ENCODE measurements around the gene EPOP. TPM values are rescaled to one million over a fixed set of nuclear protein-coding genes. Genes with fewer than 3 reads are reported as not detected.

EPOP gene
- total and polyA plus RNA-seq, 4 donors = 0.32 to 1.9 (median 1.1) TPM

DNA sequence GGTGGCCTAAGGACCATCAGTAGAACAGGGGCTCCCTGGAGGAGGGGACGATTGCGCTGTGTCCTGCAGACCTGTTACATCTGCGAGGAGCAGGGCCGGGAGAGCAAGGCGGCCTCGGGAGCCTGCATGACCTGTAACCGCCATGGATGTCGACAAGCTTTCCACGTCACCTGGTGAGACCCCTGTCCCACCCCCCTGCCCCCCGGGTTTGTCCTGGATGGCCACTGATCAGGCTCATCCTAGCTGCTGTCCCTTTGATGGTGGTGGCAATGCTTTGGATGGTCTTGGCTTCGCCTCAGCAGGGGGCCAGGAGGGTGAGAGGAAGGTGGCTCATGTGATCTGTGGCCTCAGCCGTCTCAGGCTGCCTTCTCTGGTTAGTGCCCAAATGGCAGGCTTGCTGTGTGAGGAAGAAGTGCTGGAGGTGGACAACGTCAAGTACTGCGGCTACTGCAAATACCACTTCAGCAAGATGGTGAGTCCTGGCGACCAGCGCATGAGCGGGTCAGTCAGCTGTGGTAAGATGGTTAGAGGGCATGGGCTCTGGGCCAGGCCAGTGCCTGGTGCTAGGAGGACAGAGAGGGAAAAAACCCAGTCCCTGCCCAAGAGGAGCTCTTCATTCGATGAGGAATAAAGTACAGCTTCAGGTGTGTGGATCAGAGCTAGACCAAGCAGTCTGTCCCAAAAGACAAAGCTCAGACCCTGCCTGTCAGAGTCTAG lies 34.5 kb upstream of the EPOP start:
- Histone ChIP-seq H3K9ac (ENCODE audit: low read depth in 1 of 2, low read length in 2 of 2) (no peak overlapping the region), H3K4me3 (ENCODE audit: low read depth in 1 of 3, low read length in 3 of 3) (no peak overlapping the region), H3K9me3 (ENCODE audit: control insufficient read depth in 4 of 4, low read length in 3 of 4) (no peaks in the 10 kb centered on the region), H3K27me3 (ENCODE audit: control insufficient read depth in 4 of 4, insufficient read depth in 4 of 4, low read length in 3 of 4) (no peaks in the 10 kb centered on the region), H3K27ac (ENCODE audit: low read depth in 1 of 2, low read length in 2 of 2) (no peak overlapping the region), H3K36me3 (ENCODE audit: control insufficient read depth in 4 of 4, insufficient read depth in 3 of 4, low read depth in 1 of 4, low read length in 3 of 4) (peaks cover 5 to 27% (median 7%) of the 10 kb centered on the region in 4 donors), H3K4me1 (ENCODE audit: control insufficient read depth in 4 of 4, insufficient read depth in 4 of 4, low read length in 3 of 4) (peaks cover 0 to 13% (median 6%) of the 10 kb centered on the region in 4 donors)
- TF ChIP-seq, protein P1, sequence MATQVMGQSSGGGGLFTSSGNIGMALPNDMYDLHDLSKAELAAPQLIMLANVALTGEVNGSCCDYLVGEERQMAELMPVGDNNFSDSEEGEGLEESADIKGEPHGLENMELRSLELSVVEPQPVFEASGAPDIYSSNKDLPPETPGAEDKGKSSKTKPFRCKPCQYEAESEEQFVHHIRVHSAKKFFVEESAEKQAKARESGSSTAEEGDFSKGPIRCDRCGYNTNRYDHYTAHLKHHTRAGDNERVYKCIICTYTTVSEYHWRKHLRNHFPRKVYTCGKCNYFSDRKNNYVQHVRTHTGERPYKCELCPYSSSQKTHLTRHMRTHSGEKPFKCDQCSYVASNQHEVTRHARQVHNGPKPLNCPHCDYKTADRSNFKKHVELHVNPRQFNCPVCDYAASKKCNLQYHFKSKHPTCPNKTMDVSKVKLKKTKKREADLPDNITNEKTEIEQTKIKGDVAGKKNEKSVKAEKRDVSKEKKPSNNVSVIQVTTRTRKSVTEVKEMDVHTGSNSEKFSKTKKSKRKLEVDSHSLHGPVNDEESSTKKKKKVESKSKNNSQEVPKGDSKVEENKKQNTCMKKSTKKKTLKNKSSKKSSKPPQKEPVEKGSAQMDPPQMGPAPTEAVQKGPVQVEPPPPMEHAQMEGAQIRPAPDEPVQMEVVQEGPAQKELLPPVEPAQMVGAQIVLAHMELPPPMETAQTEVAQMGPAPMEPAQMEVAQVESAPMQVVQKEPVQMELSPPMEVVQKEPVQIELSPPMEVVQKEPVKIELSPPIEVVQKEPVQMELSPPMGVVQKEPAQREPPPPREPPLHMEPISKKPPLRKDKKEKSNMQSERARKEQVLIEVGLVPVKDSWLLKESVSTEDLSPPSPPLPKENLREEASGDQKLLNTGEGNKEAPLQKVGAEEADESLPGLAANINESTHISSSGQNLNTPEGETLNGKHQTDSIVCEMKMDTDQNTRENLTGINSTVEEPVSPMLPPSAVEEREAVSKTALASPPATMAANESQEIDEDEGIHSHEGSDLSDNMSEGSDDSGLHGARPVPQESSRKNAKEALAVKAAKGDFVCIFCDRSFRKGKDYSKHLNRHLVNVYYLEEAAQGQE (IDR thresholded peaks at IDR 0.05) = no peak
- TF ChIP-seq FOXA2 (IDR thresholded peaks at IDR 0.05) (no peak), SP1 (IDR thresholded peaks at IDR 0.05) (no peak), YY1 (IDR thresholded peaks at IDR 0.05) (no peak), TAF1 (conservative IDR thresholded peaks at IDR 0.05) (no peak), RAD21 (IDR thresholded peaks at IDR 0.05) (no peak)
- TF ChIP-seq, protein P2, sequence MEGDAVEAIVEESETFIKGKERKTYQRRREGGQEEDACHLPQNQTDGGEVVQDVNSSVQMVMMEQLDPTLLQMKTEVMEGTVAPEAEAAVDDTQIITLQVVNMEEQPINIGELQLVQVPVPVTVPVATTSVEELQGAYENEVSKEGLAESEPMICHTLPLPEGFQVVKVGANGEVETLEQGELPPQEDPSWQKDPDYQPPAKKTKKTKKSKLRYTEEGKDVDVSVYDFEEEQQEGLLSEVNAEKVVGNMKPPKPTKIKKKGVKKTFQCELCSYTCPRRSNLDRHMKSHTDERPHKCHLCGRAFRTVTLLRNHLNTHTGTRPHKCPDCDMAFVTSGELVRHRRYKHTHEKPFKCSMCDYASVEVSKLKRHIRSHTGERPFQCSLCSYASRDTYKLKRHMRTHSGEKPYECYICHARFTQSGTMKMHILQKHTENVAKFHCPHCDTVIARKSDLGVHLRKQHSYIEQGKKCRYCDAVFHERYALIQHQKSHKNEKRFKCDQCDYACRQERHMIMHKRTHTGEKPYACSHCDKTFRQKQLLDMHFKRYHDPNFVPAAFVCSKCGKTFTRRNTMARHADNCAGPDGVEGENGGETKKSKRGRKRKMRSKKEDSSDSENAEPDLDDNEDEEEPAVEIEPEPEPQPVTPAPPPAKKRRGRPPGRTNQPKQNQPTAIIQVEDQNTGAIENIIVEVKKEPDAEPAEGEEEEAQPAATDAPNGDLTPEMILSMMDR (IDR thresholded peaks at IDR 0.05; ENCODE audit: low read depth, low read length, missing input control) = no peak
- 94% methylated on average over 18 of the region's 18 CpGs for WGBS
- no peak for DNase-seq (ENCODE audit: low spot score)

DNA sequence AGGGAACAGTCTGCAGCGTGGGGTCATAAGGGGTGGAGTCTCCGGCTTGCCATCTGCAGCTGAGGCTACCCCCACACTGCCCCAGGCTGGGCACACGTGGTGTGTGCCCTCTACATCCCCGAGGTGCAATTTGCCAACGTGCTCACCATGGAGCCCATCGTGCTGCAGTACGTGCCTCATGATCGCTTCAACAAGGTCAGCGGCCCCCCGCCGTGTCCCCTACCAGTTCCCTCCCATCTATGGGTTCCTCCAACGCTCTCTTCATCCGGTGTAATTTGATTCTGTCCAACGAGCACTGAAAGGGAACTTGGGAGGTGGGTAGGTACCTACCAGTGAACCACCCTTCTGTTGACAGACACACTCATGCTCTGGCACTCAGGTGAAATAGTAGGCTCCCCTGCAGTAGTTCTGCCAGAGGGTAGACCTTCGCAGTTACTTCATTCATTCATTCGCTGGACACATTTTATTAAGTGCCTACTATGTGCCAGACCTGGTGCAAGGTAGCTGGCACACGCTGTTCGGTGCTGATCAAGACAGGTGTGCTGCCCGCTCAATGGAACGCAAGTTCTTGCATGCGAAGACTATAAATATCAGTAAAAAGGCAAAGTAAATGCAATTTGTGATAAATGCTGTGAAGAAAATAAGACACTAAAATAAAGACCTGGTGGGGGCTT lies 33.1 kb upstream of the EPOP start:
- Histone ChIP-seq H3K27ac (ENCODE audit: low read depth in 1 of 2, low read length in 2 of 2) (no peak overlapping the region), H3K4me1 (ENCODE audit: control insufficient read depth in 4 of 4, insufficient read depth in 4 of 4, low read length in 3 of 4) (peaks cover 0 to 23% (median 10%) of the 10 kb centered on the region in 4 donors)
- no peak for DNase-seq (ENCODE audit: low spot score)

More for the DNA sequence above, 33.1 kb upstream of the EPOP start:
- H3K36me3 ChIP-seq (ENCODE audit: control insufficient read depth in 4 of 4, insufficient read depth in 3 of 4, low read depth in 1 of 4, low read length in 3 of 4) = peaks cover 2 to 15% (median 2%) of the 10 kb centered on the region in 4 donors
- no peaks in the 10 kb centered on the region for H3K27me3 ChIP-seq (ENCODE audit: control insufficient read depth in 4 of 4, insufficient read depth in 4 of 4, low read length in 3 of 4)
- no peaks in the 10 kb centered on the region for H3K9me3 ChIP-seq (ENCODE audit: control insufficient read depth in 4 of 4, low read length in 3 of 4)
- WGBS = 90% methylated on average over 21 of the region's 21 CpGs
- no peak overlapping the region for H3K9ac ChIP-seq (ENCODE audit: low read depth in 1 of 2, low read length in 2 of 2)
- TF ChIP-seq FOXA2 (IDR thresholded peaks at IDR 0.05) (no peak), TAF1 (conservative IDR thresholded peaks at IDR 0.05) (no peak), FOXA1 (IDR thresholded peaks at IDR 0.05) (no peak), SP1 (IDR thresholded peaks at IDR 0.05) (no peak), HNF4G (IDR thresholded peaks at IDR 0.05) (no peak), RXRA (IDR thresholded peaks at IDR 0.05) (no peak), JUND (IDR thresholded peaks at IDR 0.05) (no peak)
- TF ChIP-seq, protein P3, sequence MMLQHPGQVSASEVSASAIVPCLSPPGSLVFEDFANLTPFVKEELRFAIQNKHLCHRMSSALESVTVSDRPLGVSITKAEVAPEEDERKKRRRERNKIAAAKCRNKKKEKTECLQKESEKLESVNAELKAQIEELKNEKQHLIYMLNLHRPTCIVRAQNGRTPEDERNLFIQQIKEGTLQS (IDR thresholded peaks at IDR 0.05) = no peak
- TF ChIP-seq, protein P4, sequence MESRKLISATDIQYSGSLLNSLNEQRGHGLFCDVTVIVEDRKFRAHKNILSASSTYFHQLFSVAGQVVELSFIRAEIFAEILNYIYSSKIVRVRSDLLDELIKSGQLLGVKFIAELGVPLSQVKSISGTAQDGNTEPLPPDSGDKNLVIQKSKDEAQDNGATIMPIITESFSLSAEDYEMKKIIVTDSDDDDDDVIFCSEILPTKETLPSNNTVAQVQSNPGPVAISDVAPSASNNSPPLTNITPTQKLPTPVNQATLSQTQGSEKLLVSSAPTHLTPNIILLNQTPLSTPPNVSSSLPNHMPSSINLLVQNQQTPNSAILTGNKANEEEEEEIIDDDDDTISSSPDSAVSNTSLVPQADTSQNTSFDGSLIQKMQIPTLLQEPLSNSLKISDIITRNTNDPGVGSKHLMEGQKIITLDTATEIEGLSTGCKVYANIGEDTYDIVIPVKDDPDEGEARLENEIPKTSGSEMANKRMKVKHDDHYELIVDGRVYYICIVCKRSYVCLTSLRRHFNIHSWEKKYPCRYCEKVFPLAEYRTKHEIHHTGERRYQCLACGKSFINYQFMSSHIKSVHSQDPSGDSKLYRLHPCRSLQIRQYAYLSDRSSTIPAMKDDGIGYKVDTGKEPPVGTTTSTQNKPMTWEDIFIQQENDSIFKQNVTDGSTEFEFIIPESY (IDR thresholded peaks at IDR 0.05) = no peak
- no peak overlapping the region for H3K4me3 ChIP-seq (ENCODE audit: low read depth in 1 of 3, low read length in 3 of 3)
